ENCODE measurements around the gene RPS29. TPM values are rescaled to one million over a fixed set of nuclear protein-coding genes. Genes with fewer than 3 reads are reported as not detected.
A peak's percentile ranks its signal among the peaks of the same experiment; 100 is the strongest.

Gene RPS29
- total RNA-seq, 1 donor from 2014 or later, result 3,080 TPM

DNA sequence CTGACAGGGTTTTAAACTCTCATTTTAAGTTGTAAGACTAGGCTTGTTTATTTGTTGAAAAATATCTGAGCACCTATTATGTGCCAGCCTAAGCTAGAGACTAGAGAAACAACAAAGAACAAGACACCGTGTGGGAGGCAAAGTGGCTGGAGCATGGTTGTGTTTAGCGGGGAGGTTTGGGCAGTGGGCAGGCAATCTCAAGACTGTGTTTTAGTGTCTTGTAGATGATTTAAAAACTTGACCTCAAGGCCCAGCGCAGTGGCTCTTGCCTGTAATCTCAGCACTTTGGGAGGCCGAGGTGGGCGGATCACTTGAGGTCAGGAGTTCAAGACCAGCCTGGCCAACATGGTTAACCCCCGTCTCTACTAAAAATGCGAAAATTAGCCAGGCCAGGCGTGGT is 26.5 kb upstream of the RPS29 start:
- Histone ChIP-seq H3K36me3 (peaks cover 0 to 8% of the 10 kb centered on the region in 2 donors), H3K27me3 (no peaks in the 10 kb centered on the region), H3K4me3 (no peak overlapping the region), H3K4me1 (no peaks in the 10 kb centered on the region), H3K27ac (no peak overlapping the region), H3K9me3 (no peaks in the 10 kb centered on the region)
- intact Hi-C loops (cut with DNase I), result no loop called here
- no peak for DNase-seq (ENCODE audit: extremely low spot score in 2 of 2)
- TF ChIP-seq, protein P1, sequence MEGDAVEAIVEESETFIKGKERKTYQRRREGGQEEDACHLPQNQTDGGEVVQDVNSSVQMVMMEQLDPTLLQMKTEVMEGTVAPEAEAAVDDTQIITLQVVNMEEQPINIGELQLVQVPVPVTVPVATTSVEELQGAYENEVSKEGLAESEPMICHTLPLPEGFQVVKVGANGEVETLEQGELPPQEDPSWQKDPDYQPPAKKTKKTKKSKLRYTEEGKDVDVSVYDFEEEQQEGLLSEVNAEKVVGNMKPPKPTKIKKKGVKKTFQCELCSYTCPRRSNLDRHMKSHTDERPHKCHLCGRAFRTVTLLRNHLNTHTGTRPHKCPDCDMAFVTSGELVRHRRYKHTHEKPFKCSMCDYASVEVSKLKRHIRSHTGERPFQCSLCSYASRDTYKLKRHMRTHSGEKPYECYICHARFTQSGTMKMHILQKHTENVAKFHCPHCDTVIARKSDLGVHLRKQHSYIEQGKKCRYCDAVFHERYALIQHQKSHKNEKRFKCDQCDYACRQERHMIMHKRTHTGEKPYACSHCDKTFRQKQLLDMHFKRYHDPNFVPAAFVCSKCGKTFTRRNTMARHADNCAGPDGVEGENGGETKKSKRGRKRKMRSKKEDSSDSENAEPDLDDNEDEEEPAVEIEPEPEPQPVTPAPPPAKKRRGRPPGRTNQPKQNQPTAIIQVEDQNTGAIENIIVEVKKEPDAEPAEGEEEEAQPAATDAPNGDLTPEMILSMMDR (IDR thresholded peaks at IDR 0.05), result no peak

- no peak overlapping the region for H3K27ac ChIP-seq
- H3K4me3 ChIP-seq, result no peak overlapping the region
- TF ChIP-seq, protein P1 (IDR thresholded peaks at IDR 0.05), result no peak
- TF ChIP-seq POLR2AphosphoS5 (IDR thresholded peaks at IDR 0.05; ENCODE audit: insufficient read depth in 1 of 2, low read depth in 1 of 2), result no peak
- no peak for TF ChIP-seq POLR2A (IDR thresholded peaks at IDR 0.05)
- no peaks in the 10 kb centered on the region for H3K9me3 ChIP-seq
- intact Hi-C loops (cut with DNase I), result no loop called here
- H3K27me3 ChIP-seq, result no peaks in the 10 kb centered on the region
- H3K4me1 ChIP-seq, result no peaks in the 10 kb centered on the region
- peaks cover 0 to 3% of the 10 kb centered on the region in 2 donors for H3K36me3 ChIP-seq
- no peak for DNase-seq (ENCODE audit: extremely low spot score in 2 of 2)
Measured at GRCh38 chr14:49612251-49612650, 26.1 kb upstream of the RPS29 start.

DNA sequence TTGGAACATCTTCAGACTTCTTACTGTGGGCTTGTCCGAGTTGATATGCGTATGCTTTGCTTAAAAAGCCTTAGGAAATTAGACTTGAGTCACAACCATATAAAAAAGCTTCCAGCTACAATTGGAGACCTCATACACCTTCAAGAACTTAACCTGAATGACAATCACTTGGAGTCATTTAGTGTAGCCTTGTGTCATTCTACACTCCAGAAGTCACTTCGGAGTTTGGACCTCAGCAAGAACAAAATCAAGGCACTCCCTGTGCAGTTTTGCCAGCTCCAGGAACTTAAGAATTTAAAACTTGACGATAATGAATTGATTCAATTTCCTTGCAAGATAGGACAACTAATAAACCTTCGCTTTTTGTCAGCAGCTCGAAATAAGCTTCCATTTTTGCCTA is 21.4 kb upstream of the RPS29 start:
- TF ChIP-seq POLR2AphosphoS5 (IDR thresholded peaks at IDR 0.05; ENCODE audit: insufficient read depth in 1 of 2, low read depth in 1 of 2) (no peak), POLR2A (IDR thresholded peaks at IDR 0.05) (no peak)
- Histone ChIP-seq H3K27me3 (no peaks in the 10 kb centered on the region), H3K4me1 (no peaks in the 10 kb centered on the region), H3K27ac (no peak overlapping the region), H3K4me3 (no peak overlapping the region), H3K9me3 (no peaks in the 10 kb centered on the region), H3K36me3 (no peaks in the 10 kb centered on the region)
- intact Hi-C loops (cut with DNase I), result no loop called here
- DNase-seq (ENCODE audit: extremely low spot score in 2 of 2), result no peak

DNA sequence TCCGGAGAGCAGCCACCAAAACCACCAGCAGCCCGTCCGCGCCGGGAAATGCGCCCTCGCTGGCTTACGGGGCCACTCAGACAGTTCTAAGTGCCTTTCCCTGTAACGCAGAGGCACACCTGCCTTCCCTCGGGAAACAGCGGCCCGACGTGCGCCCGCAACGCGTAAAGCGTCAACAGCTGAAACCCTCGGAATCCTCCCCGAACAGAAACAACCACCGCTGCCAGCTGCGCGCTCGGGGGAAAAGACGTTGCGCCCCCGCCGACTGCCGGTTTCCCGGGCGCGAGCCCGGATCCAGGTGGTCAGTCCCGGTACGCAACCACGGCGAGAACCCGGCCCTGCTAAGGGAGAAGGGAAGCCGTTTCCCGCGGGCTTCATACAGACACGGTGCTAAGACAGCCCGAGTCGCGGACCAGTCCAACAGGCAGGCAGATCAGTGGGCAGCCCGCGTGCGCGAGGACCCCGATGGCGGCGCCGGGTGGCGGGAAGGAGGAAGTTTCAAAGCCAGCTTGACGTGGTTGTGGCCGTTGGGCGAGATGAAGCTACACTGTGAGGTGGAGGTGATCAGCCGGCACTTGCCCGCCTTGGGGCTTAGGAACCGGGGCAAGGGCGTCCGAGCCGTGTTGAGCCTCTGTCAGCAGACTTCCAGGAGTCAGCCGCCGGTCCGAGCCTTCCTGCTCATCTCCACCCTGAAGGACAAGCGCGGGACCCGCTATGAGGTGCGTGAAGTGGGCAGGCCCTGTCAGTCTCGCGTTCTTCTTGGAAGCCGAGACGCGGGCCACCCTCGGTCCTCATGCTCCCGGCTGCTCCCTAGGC is 12.5 kb upstream of the RPS29 start, which contains the start of gene LRR1:
LRR1 (plus strand) TSS at position 456 of the 816 bp plus-strand sequence; CDS start at position 537, 81 bp downstream.
- Histone ChIP-seq H3K4me1 (peaks cover 13% of the 10 kb centered on the region), H3K27me3 (no peaks in the 10 kb centered on the region), H3K4me3 (peak within 1 kb of the TSS; percentile 83 to 95), H3K9me3 (no peaks in the 10 kb centered on the region), H3K27ac (peak within 1 kb of the TSS; percentile 94), H3K36me3 (no peaks in the 10 kb centered on the region)
- DNase-seq (ENCODE audit: extremely low spot score in 2 of 2), result peak in 1 of 2 donors; percentile 90
- intact Hi-C loops (cut with DNase I), result no loop called here
- TF ChIP-seq POLR2AphosphoS5 (IDR thresholded peaks at IDR 0.05; ENCODE audit: insufficient read depth in 1 of 2, low read depth in 1 of 2), result peak; percentile 58 to 86
- TF ChIP-seq, protein P1 (IDR thresholded peaks at IDR 0.05), result no peak
- no peak for TF ChIP-seq POLR2A (IDR thresholded peaks at IDR 0.05)

DNA sequence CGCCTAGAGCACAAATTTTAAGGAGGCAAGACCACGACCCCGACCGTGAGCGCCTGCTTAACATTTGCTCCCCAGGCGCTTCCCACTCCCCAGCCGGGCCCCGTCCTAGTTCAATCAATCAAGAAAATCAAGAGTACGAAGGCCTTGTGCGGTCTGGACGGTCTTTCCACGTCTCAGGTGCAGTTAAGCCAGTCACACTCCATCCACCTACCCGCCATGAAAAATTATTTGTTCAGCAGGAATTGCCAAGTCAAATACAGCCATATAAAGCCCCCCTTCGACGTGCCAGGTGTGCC is 12.0 kb upstream of the RPS29 start:
- Histone ChIP-seq H3K4me3 (peak overlapping the region; percentile 83 to 95), H3K9me3 (no peaks in the 10 kb centered on the region), H3K4me1 (peaks cover 13% of the 10 kb centered on the region), H3K36me3 (no peaks in the 10 kb centered on the region), H3K27ac (peak overlapping the region; percentile 94), H3K27me3 (no peaks in the 10 kb centered on the region)
- TF ChIP-seq POLR2AphosphoS5 (IDR thresholded peaks at IDR 0.05; ENCODE audit: insufficient read depth in 1 of 2, low read depth in 1 of 2) (no peak), POLR2A (IDR thresholded peaks at IDR 0.05) (no peak)
- TF ChIP-seq, protein P1 (IDR thresholded peaks at IDR 0.05), result no peak
- DNase-seq (ENCODE audit: extremely low spot score in 2 of 2), result peak in 1 of 2 donors; percentile 67
- intact Hi-C loops (cut with DNase I), result no loop called here
